Prostate gland (tissue), 2 donors: ENCODE results near the gene GLTPD2. TPM values are rescaled to one million over a fixed set of nuclear protein-coding genes. Genes with fewer than 3 reads are reported as not detected.

Experiments
- DNase-seq: peaks from one replicate; pipeline ENCODE4 v3.0.0-alpha.2; 2019; ENCODE audit warnings: low spot score
- H3K27ac ChIP-seq, 2 donors: fragments of 200-600 bp; sonication (generic); 2 replicates each; pipeline ENCODE4 v1.5.1; 2017 to 2019
- H3K27me3 ChIP-seq: fragments of 200-600 bp; sonication (generic); replicated peaks from 2 replicates; pipeline ENCODE4 v1.5.1; 2019; ENCODE audit not compliant: insufficient read depth
- H3K36me3 ChIP-seq, 2 donors: fragments of 200-600 bp; sonication (generic); 1 replicate in 1 of 2; 2 replicates in 1 of 2; pipeline versions ENCODE4 v1.5.1 to v1.8.1; 2017 to 2019
- H3K4me1 ChIP-seq: fragments of 200-600 bp; sonication (generic); replicated peaks from 2 replicates; pipeline ENCODE4 v1.5.1; 2019
- H3K4me3 ChIP-seq, 2 donors: fragments of 200-600 bp; sonication (generic); 2 replicates each; pipeline ENCODE4 v1.5.1; 2017 to 2019
- H3K9me3 ChIP-seq: fragments of 200-600 bp; sonication (generic); 2 replicates; pipeline ENCODE4 v1.5.1; 2017
- POLR2A ChIP-seq: fragments of 450-650 bp; IDR thresholded peaks from one replicate; pipeline ENCODE4 v1.6.1; 2016; ENCODE audit warnings: antibody characterized with exemption, mild to moderate bottlenecking
- POLR2AphosphoS5 ChIP-seq: sonication (generic); formaldehyde crosslinking; IDR thresholded peaks from one replicate; pipeline ENCODE4 v1.6.1; 2017; ENCODE audit warnings: antibody characterized with exemption
- WGBS: methylation state at CpG from one replicate; pipeline ENCODE4 v1.1.5; 2018; 5-methylcytosine and 5-hydroxymethylcytosine counted together
- intact Hi-C: fragments of 100-400 bp; cut with DNase I; formaldehyde crosslinking; loops from one replicate; pipeline ENCODE4 v1.14.2; 2022
- total RNA-seq, 2 donors: library from RNA; depleted of rRNA; stranded (reverse); fragments of >200 nt; gene quantifications; one replicate each; pipeline ENCODE4 v1.1.0, GENCODE V29; 2016
- TF ChIP-seq, protein P1 (sequence below), 4 experiments: fragments of 200-600 bp in 2 of 4; fragments of 450-650 bp in 2 of 4; sonication (generic) in 2 of 4; IDR thresholded peaks; 1 replicate in 3 of 4; 2 replicates in 1 of 4; pipeline ENCODE4 v1.5.1; 2016 to 2019; ENCODE audit warnings: antibody characterized with exemption in 4 of 4, mild to moderate bottlenecking in 2 of 4, moderate library complexity in 2 of 4

The GLTPD2 gene
- total RNA-seq, 2 donors from 2014 or later, result not detected

DNA sequence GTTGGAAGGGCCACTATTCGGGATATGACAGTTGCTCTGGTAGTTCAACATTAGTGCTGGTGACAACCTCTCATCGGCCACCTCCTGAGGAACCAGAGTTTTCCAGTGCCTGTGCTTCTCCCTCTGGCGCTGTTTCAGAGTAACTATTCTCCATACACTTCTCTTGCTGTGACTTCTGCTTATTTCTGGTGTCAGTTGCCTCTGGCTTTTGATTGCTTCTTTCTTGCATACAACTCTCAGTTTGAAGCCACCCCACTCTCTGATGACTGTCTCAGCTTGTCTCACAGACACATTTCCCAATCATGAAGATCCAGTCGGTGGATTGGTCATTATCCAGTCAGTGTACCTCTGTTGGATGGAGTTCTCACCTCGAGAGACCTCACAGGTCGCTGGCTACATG, 20.5 kb upstream of the GLTPD2 start:
- WGBS, result 82% methylated on average over 6 of the region's 6 CpGs
- DNase-seq, result no peak
- H3K4me3 ChIP-seq, result no peak overlapping the region
- no peaks in the 10 kb centered on the region for H3K9me3 ChIP-seq
- intact Hi-C loops, result no loop called here
- H3K27ac ChIP-seq, result no peak overlapping the region
- no peaks in the 10 kb centered on the region for H3K27me3 ChIP-seq
- TF ChIP-seq POLR2AphosphoS5, result no peak
- TF ChIP-seq POLR2A, result no peak
- TF ChIP-seq, protein P1, sequence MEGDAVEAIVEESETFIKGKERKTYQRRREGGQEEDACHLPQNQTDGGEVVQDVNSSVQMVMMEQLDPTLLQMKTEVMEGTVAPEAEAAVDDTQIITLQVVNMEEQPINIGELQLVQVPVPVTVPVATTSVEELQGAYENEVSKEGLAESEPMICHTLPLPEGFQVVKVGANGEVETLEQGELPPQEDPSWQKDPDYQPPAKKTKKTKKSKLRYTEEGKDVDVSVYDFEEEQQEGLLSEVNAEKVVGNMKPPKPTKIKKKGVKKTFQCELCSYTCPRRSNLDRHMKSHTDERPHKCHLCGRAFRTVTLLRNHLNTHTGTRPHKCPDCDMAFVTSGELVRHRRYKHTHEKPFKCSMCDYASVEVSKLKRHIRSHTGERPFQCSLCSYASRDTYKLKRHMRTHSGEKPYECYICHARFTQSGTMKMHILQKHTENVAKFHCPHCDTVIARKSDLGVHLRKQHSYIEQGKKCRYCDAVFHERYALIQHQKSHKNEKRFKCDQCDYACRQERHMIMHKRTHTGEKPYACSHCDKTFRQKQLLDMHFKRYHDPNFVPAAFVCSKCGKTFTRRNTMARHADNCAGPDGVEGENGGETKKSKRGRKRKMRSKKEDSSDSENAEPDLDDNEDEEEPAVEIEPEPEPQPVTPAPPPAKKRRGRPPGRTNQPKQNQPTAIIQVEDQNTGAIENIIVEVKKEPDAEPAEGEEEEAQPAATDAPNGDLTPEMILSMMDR (IDR thresholded peaks at IDR 0.05), result no peak
- H3K4me1 ChIP-seq, result no peaks in the 10 kb centered on the region
- H3K36me3 ChIP-seq, result no peaks in the 10 kb centered on the region

DNA sequence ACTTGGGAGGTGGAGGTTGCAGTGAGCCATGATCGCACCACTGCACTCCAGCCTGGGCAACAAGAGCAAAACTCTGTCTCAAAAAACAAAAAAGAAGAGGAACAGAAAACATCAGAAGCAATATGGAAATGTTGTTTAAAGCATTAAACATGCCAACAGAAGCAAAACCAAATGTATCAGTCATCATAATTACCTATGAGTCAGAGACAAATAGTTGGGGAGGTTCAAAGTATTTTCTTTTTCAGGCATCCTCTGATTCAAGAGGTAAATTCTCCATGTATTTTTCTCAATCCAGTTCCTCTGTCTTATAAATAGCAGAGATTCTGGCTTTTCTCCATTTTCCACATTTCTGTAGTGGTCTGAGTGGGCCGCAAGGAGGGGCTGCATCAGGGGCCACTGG, 19.1 kb upstream of the GLTPD2 start:
- TF ChIP-seq POLR2A (no peak), POLR2AphosphoS5 (no peak)
- TF ChIP-seq, protein P1 (IDR thresholded peaks at IDR 0.05), result no peak
- Histone ChIP-seq H3K9me3 (no peaks in the 10 kb centered on the region), H3K27me3 (no peaks in the 10 kb centered on the region), H3K4me3 (no peak overlapping the region), H3K4me1 (no peaks in the 10 kb centered on the region), H3K27ac (no peak overlapping the region), H3K36me3 (no peaks in the 10 kb centered on the region)
- intact Hi-C loops, result no loop called here
- no peak for DNase-seq
- WGBS, result 79% methylated on average over 2 of the region's 2 CpGs

DNA sequence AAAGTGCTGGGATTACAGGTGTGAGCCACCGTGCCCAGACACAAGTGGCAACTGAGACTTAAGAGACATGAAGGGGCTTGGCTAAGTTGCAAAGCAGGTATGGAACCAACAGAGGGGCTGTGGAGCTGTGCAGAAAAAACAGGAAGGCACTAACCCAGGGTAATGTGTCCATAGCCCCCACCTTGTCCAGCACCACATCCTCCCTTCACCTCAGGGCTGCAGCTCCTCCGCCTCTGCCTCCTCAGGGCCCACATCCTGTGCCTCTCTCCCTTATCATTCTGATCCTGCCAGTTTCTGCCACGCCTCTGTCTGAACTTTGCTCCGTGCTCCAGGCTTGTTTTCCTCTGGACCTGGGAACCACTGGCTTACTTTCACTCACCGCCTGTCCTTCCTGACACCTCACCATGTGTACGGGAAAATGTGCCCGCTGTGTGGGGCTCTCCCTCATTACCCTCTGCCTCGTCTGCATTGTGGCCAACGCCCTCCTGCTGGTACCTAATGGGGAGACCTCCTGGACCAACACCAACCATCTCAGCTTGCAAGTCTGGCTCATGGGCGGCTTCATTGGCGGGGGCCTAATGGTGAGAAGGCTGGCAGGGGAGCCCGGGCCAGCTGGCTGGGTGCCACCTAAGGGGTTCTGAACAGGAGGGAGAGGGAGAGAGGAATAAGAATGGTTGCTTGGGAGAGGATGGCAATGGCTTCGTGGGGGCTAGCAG, 17.1 kb upstream of the GLTPD2 start, which contains the start of gene TM4SF5:
TSS of gene TM4SF5 (plus strand) at position 368 of the 716 bp plus-strand sequence. CDS start at position 405, 37 bp downstream.
- Histone ChIP-seq H3K9me3 (no peaks in the 10 kb centered on the region), H3K27ac (no peak within 1 kb of the TSS), H3K4me1 (no peaks in the 10 kb centered on the region), H3K36me3 (no peaks in the 10 kb centered on the region), H3K4me3 (no peak within 1 kb of the TSS), H3K27me3 (no peaks in the 10 kb centered on the region)
- intact Hi-C loops, result no loop called here
- no peak for TF ChIP-seq POLR2A
- TF ChIP-seq, protein P1 (IDR thresholded peaks at IDR 0.05), result no peak
- TF ChIP-seq POLR2AphosphoS5, result no peak
- WGBS, result 51% methylated on average over 13 of the region's 13 CpGs
- DNase-seq, result no peak

DNA sequence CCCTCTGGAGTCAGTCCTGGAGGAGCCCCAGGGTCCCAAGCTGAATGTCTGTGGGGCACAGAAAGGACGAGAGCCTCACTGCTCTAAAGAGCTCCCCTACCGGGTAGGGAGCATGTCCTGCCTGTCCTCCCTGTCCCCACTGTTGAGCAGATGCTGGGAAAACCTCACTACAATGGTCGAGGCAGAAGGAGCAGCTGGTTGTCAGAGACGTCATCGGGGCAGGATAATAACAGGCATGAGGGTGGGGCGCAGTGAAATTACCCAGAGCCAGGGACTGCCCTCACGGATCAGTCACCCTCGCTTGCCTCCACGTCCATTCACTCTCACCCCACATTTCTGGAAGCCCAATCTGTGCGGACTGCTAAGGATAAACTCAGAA, 16.5 kb upstream of the GLTPD2 start:
- no peak for TF ChIP-seq POLR2AphosphoS5
- TF ChIP-seq POLR2A, result no peak
- TF ChIP-seq, protein P1 (IDR thresholded peaks at IDR 0.05), result no peak
- H3K4me3 ChIP-seq, result no peak overlapping the region
- H3K36me3 ChIP-seq, result no peaks in the 10 kb centered on the region
- H3K9me3 ChIP-seq, result no peaks in the 10 kb centered on the region
- H3K27ac ChIP-seq, result no peak overlapping the region
- H3K27me3 ChIP-seq, result no peaks in the 10 kb centered on the region
- DNase-seq, result no peak
- 63% methylated on average over 10 of the region's 10 CpGs for WGBS
- intact Hi-C loops, result no loop called here
- H3K4me1 ChIP-seq, result no peaks in the 10 kb centered on the region
